WTC11 (cell line): Measurements from ENCODE around the gene CARD19.

ENCODE experiments used
- ELF4 ChIP-seq: sonication (generic); formaldehyde crosslinking; IDR thresholded peaks from 2 replicates; pipeline ENCODE4 v1.8.1; 2022; ENCODE audit warnings: low read depth, mild to moderate bottlenecking, moderate library complexity, missing genetic modification reagents
- NFATC4 ChIP-seq: fragments of 250-450 bp; sonication (Bioruptor Pico); IDR thresholded peaks from 2 replicates; pipeline ENCODE4 v1.9.0; 2021; ENCODE audit warnings: mild to moderate bottlenecking
- ZNF121 ChIP-seq: sonication (generic); formaldehyde crosslinking; IDR thresholded peaks from 2 replicates; pipeline ENCODE4 v1.8.0; 2023; ENCODE audit warnings: missing genetic modification reagents
- TF ChIP-seq, protein P1 (sequence below): sonication (generic); formaldehyde crosslinking; IDR thresholded peaks from 2 replicates; pipeline ENCODE4 v1.8.0; 2022; ENCODE audit warnings: mild to moderate bottlenecking, missing genetic modification reagents

DNA sequence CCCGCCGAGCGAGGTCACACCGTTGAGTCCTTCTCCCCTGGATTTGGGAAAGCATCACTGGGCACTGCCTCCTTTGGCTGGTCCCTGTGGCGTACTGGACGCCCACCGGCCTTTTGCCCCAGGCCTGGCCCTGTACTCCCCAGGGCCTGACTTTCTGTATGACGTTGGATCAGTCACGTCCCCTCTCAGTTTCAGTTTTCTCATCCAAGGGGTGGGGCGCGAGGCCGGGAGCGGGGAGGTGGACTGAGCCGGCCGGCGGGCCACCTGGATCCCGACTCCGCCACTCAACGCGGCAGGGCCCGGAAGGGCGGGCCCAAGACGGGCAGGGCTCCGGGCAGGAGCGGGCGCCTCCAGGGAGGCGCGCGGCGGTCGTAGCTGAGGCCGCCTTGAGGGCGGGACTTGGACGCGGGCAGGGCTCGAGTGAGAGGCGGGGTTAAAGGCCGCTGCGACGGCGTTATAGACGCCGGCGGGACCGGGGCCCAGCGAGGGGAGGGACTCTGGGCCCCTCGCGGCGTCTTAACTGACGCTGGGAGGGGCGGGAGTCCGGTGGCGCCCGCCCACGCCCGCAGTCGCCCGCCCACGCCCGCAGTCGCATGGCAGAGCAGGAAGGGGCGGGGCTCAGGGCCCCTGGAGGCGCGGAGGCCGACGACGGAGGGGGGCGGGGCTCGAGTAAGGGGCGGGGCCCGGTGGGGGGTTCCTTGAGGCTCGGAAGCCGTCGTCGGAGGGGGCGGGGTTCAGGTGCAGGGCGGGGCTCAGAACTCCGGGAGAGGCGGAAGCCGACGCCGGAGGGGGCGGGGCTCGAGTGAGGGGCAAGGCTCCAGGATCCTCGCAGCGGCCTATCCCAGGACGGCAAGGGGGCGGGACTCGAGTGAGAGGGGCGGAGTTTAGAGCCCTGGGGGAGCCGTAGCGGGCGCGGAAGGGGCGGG is 549 bp upstream of the CARD19 start:
- TF ChIP-seq ELF4 (CRISPR knock-in tag), result no peak
- no peak for TF ChIP-seq NFATC4 (CRISPR knock-in tag)
- no peak for TF ChIP-seq ZNF121 (CRISPR knock-in tag)
- TF ChIP-seq, protein P1, sequence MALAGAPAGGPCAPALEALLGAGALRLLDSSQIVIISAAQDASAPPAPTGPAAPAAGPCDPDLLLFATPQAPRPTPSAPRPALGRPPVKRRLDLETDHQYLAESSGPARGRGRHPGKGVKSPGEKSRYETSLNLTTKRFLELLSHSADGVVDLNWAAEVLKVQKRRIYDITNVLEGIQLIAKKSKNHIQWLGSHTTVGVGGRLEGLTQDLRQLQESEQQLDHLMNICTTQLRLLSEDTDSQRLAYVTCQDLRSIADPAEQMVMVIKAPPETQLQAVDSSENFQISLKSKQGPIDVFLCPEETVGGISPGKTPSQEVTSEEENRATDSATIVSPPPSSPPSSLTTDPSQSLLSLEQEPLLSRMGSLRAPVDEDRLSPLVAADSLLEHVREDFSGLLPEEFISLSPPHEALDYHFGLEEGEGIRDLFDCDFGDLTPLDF (CRISPR knock-in tag), result no peak
